Mesothelial cell of epicardium (in vitro differentiated cells): Measurements from ENCODE around the gene EMILIN2. TPM values are rescaled to one million over a fixed set of nuclear protein-coding genes. Genes with fewer than 3 reads are reported as not detected.
"Not testable (repeated sequence)": the region's sequence is repeated elsewhere in the genome, so short reads cannot be mapped to it uniquely, and the experiment has no call there.

Experiments used
- DNase-seq, 2 experiments: peaks; one replicate each; pipeline ENCODE4 v3.0.0; 2021; ENCODE audit warnings: low spot score in 2 of 2; ENCODE audit not compliant: unreplicated experiment in 2 of 2
- H3K27ac Mint-ChIP-seq: 2 replicates; pipeline ENCODE4 v1.8.0; 2021; ENCODE audit warnings: mixed read lengths
- H3K27me3 Mint-ChIP-seq: 2 replicates; pipeline ENCODE4 v1.8.0; 2021; ENCODE audit warnings: low read depth, mixed read lengths
- H3K36me3 Mint-ChIP-seq: 2 replicates; pipeline ENCODE4 v1.8.0; 2021; ENCODE audit warnings: mixed read lengths
- H3K4me1 Mint-ChIP-seq: 2 replicates; pipeline ENCODE4 v1.8.0; 2021; ENCODE audit warnings: mixed read lengths
- H3K4me3 Mint-ChIP-seq: 2 replicates; pipeline ENCODE4 v1.8.0; 2021; ENCODE audit warnings: mild to moderate bottlenecking, moderate library complexity, mixed read lengths
- H3K9me3 Mint-ChIP-seq: 2 replicates; pipeline ENCODE4 v1.8.0; 2021; ENCODE audit warnings: mixed read lengths
- total RNA-seq: library from RNA; stranded (reverse); gene quantifications from 3 replicates; pipeline ENCODE4 v1.2.1, GENCODE V29; 2021
- TF ChIP-seq, protein P1 (sequence below): fragments of 200-600 bp; sonication (generic); IDR thresholded peaks from one replicate; pipeline ENCODE4 v1.5.0; 2021; ENCODE audit warnings: antibody characterized with exemption; ENCODE audit not compliant: unreplicated experiment

Gene EMILIN2
- total RNA-seq, 1 donor from 2014 or later: 30.2 TPM

DNA sequence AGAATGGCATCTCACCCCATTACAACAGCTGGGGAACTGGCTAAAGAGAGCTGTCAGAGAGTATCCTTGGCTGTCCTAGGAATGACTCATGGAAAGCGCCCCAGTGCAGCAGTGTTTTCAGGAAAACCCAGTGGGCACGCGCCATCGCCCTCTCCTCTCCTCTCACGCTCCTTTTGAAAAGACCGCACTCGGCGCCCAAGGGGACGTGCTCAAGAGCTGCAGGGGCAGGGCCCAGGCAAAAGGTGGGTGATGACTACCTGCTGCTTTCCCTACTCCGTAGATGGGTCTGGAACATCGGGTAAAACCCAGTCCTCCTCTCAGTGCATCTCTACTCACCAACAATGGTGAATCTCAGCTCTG is 68.1 kb downstream of the EMILIN2 start:
- DNase-seq: peak in 1 of 2 experiments; percentile 9
- Mint-ChIP-seq H3K4me3 (no peak overlapping the region), H3K27me3 (no peaks in the 10 kb centered on the region), H3K4me1 (no peaks in the 10 kb centered on the region), H3K27ac (no peak overlapping the region), H3K9me3 (no peaks in the 10 kb centered on the region), H3K36me3 (peaks cover 13% of the 10 kb centered on the region)
- TF ChIP-seq, protein P1, sequence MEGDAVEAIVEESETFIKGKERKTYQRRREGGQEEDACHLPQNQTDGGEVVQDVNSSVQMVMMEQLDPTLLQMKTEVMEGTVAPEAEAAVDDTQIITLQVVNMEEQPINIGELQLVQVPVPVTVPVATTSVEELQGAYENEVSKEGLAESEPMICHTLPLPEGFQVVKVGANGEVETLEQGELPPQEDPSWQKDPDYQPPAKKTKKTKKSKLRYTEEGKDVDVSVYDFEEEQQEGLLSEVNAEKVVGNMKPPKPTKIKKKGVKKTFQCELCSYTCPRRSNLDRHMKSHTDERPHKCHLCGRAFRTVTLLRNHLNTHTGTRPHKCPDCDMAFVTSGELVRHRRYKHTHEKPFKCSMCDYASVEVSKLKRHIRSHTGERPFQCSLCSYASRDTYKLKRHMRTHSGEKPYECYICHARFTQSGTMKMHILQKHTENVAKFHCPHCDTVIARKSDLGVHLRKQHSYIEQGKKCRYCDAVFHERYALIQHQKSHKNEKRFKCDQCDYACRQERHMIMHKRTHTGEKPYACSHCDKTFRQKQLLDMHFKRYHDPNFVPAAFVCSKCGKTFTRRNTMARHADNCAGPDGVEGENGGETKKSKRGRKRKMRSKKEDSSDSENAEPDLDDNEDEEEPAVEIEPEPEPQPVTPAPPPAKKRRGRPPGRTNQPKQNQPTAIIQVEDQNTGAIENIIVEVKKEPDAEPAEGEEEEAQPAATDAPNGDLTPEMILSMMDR: no peak

DNA sequence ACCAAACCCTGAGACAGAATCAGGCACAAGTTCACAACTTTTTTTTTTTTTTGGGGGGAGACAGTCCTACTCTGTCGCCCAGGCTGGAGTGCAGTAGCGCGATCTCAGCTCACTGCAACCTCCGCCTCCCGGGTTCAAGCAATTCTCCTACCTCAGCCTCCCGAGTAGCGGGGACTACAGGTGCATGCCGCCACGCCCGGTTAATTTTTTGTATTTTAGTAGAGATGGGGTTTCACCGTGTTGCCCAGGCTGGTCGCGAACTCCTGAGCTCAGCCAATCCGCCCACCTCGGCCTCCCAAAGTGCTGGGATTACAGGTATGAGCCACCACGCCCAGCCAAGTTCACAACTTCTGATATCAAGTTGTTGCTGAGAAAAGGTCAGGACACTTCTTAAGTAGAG is 68.7 kb downstream of the EMILIN2 start:
- DNase-seq: peak in 1 of 2 experiments; percentile 27
- H3K9me3 Mint-ChIP-seq, H3K27me3 Mint-ChIP-seq, H3K4me3 Mint-ChIP-seq, H3K27ac Mint-ChIP-seq, H3K4me1 Mint-ChIP-seq: not testable (repeated sequence)
- peaks cover 17% of the 10 kb centered on the region for H3K36me3 Mint-ChIP-seq

DNA sequence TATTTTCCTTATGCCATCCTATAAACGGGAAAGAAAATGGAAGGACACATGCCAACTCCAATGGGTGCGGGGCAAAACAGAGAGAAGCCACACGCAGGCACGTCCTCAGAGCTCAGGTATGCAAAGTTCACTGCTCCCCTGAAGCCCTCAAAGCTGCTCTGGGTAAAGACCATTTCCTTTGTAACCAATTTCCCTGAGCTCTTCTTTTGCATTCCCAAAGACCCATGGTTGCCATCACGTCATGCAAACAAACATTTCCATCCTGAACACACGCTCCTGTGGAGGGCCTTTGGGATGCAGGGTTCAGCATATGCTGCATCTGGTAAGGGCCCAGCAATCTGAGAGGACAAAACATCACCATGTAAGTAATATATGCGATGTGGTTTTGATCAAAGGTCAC is 69.4 kb downstream of the EMILIN2 start:
- no peaks in the 10 kb centered on the region for H3K4me1 Mint-ChIP-seq
- no peaks in the 10 kb centered on the region for H3K27me3 Mint-ChIP-seq
- peak in 1 of 2 experiments; percentile 20 for DNase-seq
- peaks cover 23% of the 10 kb centered on the region for H3K36me3 Mint-ChIP-seq
- TF ChIP-seq, protein P1: no peak
- no peak overlapping the region for H3K4me3 Mint-ChIP-seq
- H3K27ac Mint-ChIP-seq: no peak overlapping the region
- H3K9me3 Mint-ChIP-seq: no peaks in the 10 kb centered on the region

DNA sequence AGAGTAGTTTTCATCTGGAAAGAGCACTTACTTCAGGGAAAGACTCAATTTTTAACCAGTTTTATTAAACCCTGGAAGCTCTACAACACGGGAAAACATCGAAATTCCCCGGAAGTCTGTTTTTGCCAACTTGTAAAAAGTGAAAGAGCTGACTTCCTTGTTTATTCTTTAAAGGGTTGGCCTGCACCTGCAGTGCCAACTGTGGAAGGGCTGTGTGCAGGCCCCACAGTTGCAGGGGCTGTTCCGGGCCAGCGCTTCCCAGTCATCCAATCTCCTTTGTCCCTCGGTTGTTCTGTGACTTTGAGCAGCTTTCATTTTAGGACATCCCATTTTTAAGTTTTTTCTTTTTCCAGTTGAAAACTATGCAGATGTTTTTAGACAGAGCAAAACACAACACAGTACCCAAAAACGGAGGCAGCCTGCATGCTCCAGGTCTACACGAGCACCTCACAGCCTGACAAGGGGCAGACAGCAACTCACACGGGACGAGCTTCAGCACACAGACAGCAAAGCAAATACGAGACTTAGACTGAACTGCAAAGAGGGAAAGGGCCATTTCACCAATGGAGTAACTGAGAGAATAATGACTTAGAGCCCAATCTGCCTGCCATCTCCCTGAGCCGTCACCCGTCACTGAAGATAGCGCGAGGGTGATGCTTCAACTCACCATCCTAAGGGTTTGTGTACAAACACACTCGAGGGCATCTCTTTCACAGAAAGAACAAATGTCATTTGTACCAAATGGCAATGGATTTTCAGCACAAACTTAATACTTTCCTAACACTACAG is 70.6 kb downstream of the EMILIN2 start:
- Mint-ChIP-seq H3K4me1 (no peaks in the 10 kb centered on the region), H3K27me3 (no peaks in the 10 kb centered on the region), H3K36me3 (peaks cover 27% of the 10 kb centered on the region), H3K27ac (no peak overlapping the region), H3K9me3 (no peaks in the 10 kb centered on the region), H3K4me3 (no peak overlapping the region)
- TF ChIP-seq, protein P1: no peak
- DNase-seq: no peak

DNA sequence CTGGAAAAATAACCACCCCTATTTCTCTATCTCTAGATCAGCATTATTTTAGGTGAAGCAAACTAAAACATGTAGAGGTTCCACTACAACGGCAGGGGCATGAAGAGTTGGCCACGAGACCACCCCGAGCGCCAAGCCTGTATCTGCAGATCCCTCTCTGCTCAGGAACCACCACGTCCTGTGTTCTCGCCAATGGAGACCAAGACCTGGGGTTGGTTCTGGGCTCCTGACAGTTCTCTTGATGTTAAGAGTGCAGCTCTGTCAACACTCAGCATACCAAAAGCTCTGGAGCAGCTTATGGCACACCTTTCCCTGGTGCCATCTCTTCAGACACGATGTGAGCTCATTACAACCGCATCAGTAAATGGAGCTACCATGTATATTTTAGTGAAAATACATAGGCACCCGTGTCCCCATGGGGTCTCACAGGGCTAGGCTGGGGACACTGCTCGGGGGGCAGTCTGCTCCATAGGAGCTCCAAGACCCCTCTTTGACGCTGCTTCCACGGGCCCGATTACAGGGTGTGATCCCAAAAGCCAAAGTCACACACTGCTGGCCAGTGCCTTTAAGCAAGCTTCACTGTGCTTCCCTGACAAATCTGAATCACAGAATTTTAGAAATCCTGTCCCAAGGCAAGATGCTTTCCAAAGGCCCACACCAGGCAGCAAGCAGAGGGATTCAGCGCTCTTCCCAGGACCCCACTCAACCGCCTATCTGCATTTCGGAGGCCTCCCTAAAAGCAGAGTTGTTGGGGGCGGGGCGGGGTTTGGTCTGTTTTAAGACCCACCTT is 72.2 kb downstream of the EMILIN2 start:
- peak overlapping the region; percentile 16 for H3K27ac Mint-ChIP-seq
- peak in 1 of 2 experiments; percentile 22 for DNase-seq
- no peaks in the 10 kb centered on the region for H3K4me1 Mint-ChIP-seq
- H3K36me3 Mint-ChIP-seq: peaks cover 29% of the 10 kb centered on the region
- no peak overlapping the region for H3K4me3 Mint-ChIP-seq
- H3K9me3 Mint-ChIP-seq: no peaks in the 10 kb centered on the region
- TF ChIP-seq, protein P1: no peak
- H3K27me3 Mint-ChIP-seq: no peaks in the 10 kb centered on the region

DNA sequence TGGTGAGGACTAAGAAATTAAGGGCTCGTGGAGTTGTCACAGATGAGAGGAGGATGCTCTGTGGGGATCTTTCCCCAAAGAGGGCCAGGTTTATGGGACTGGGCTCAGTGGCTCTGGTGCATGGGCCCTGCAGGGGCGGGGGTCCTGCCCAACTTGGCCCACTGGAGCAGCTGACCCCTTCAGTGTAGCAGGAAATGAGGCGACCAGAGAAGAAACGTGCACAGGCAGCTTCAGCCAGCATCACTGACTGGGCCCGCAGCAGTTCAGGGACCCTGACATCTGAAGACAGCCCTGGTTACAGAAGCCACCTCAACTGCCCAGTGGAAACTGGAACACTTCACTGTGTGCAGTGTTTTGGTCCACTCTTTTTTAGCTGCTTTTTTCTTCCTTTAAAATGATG is 72.8 kb downstream of the EMILIN2 start:
- no peak for DNase-seq
- Mint-ChIP-seq H3K27me3 (no peaks in the 10 kb centered on the region), H3K4me1 (no peaks in the 10 kb centered on the region), H3K27ac (peak overlapping the region; percentile 16), H3K36me3 (peaks cover 33% of the 10 kb centered on the region), H3K9me3 (no peaks in the 10 kb centered on the region), H3K4me3 (no peak overlapping the region)
- TF ChIP-seq, protein P1: no peak
